ENCODE data around the gene C1GALT1.
"Not testable (repeated sequence)": the region's sequence is repeated elsewhere in the genome, so short reads cannot be mapped to it uniquely, and the experiment has no call there.

The C1GALT1 gene

GRCh38 chr7:7190142-7190541 lies 7.8 kb downstream of the C1GALT1 start:
- H3K9ac ChIP-seq (ENCODE audit: low read length) = no peak overlapping the region
- no peak overlapping the region for H3K27ac ChIP-seq (ENCODE audit: low read depth, low read length)
- H3K4me1 ChIP-seq (ENCODE audit: control insufficient read depth, insufficient read depth, low read length) = no peaks in the 10 kb centered on the region
- no peak overlapping the region for H3K4me3 ChIP-seq (ENCODE audit: low read length)
- H3K27me3 ChIP-seq (ENCODE audit: control insufficient read depth, insufficient read depth, low read length) = no peaks in the 10 kb centered on the region
- no peaks in the 10 kb centered on the region for H3K36me3 ChIP-seq (ENCODE audit: control insufficient read depth, insufficient read depth, low read length)

GRCh38 chr7:7191137-7191536 lies 8.8 kb downstream of the C1GALT1 start:
- Histone ChIP-seq H3K27ac (ENCODE audit: low read depth, low read length) (no peak overlapping the region), H3K4me3 (ENCODE audit: low read length) (no peak overlapping the region), H3K27me3 (ENCODE audit: control insufficient read depth, insufficient read depth, low read length) (no peaks in the 10 kb centered on the region), H3K9ac (ENCODE audit: low read length) (no peak overlapping the region), H3K36me3 (ENCODE audit: control insufficient read depth, insufficient read depth, low read length) (no peaks in the 10 kb centered on the region), H3K4me1 (ENCODE audit: control insufficient read depth, insufficient read depth, low read length) (no peaks in the 10 kb centered on the region)

GRCh38 chr7:7192798-7193788 lies 10.7 kb downstream of the C1GALT1 start:
- not testable (repeated sequence) for H3K27ac ChIP-seq (ENCODE audit: low read depth, low read length); H3K36me3 ChIP-seq (ENCODE audit: control insufficient read depth, insufficient read depth, low read length); H3K27me3 ChIP-seq (ENCODE audit: control insufficient read depth, insufficient read depth, low read length); H3K4me3 ChIP-seq (ENCODE audit: low read length); H3K9ac ChIP-seq (ENCODE audit: low read length); H3K4me1 ChIP-seq (ENCODE audit: control insufficient read depth, insufficient read depth, low read length)

- H3K4me3 ChIP-seq (ENCODE audit: low read length); H3K9ac ChIP-seq (ENCODE audit: low read length); H3K27ac ChIP-seq (ENCODE audit: low read depth, low read length); H3K36me3 ChIP-seq (ENCODE audit: control insufficient read depth, insufficient read depth, low read length); H3K4me1 ChIP-seq (ENCODE audit: control insufficient read depth, insufficient read depth, low read length); H3K27me3 ChIP-seq (ENCODE audit: control insufficient read depth, insufficient read depth, low read length): not testable (repeated sequence)
Measured at GRCh38 chr7:7199592-7199991, 17.2 kb downstream of the C1GALT1 start.

- not testable (repeated sequence) for H3K27ac ChIP-seq (ENCODE audit: low read depth, low read length); H3K4me1 ChIP-seq (ENCODE audit: control insufficient read depth, insufficient read depth, low read length); H3K27me3 ChIP-seq (ENCODE audit: control insufficient read depth, insufficient read depth, low read length); H3K9ac ChIP-seq (ENCODE audit: low read length); H3K36me3 ChIP-seq (ENCODE audit: control insufficient read depth, insufficient read depth, low read length); H3K4me3 ChIP-seq (ENCODE audit: low read length)
Measured at GRCh38 chr7:7200255-7200654, 17.9 kb downstream of the C1GALT1 start.

- H3K4me1 ChIP-seq (ENCODE audit: control insufficient read depth, insufficient read depth, low read length) = no peaks in the 10 kb centered on the region
- no peak overlapping the region for H3K27ac ChIP-seq (ENCODE audit: low read depth, low read length)
- no peaks in the 10 kb centered on the region for H3K27me3 ChIP-seq (ENCODE audit: control insufficient read depth, insufficient read depth, low read length)
Measured at GRCh38 chr7:7201578-7202374, 19.4 kb downstream of the C1GALT1 start.

GRCh38 chr7:7202375-7202720 lies 20.0 kb downstream of the C1GALT1 start:
- H3K9ac ChIP-seq (ENCODE audit: low read length) = no peak overlapping the region
- no peaks in the 10 kb centered on the region for H3K4me1 ChIP-seq (ENCODE audit: control insufficient read depth, insufficient read depth, low read length)
- no peaks in the 10 kb centered on the region for H3K36me3 ChIP-seq (ENCODE audit: control insufficient read depth, insufficient read depth, low read length)
- no peaks in the 10 kb centered on the region for H3K27me3 ChIP-seq (ENCODE audit: control insufficient read depth, insufficient read depth, low read length)
- no peak overlapping the region for H3K4me3 ChIP-seq (ENCODE audit: low read length)
- no peak overlapping the region for H3K27ac ChIP-seq (ENCODE audit: low read depth, low read length)

More at GRCh38 chr7:7201578-7202374, 19.4 kb downstream of the C1GALT1 start:
- H3K36me3 ChIP-seq (ENCODE audit: control insufficient read depth, insufficient read depth, low read length) = no peaks in the 10 kb centered on the region
- no peak overlapping the region for H3K9ac ChIP-seq (ENCODE audit: low read length)
- H3K4me3 ChIP-seq (ENCODE audit: low read length) = no peak overlapping the region

GRCh38 chr7:7203813-7204575 lies 21.6 kb downstream of the C1GALT1 start:
- H3K4me1 ChIP-seq (ENCODE audit: control insufficient read depth, insufficient read depth, low read length) = no peaks in the 10 kb centered on the region
- H3K27ac ChIP-seq (ENCODE audit: low read depth, low read length) = no peak overlapping the region
- no peaks in the 10 kb centered on the region for H3K36me3 ChIP-seq (ENCODE audit: control insufficient read depth, insufficient read depth, low read length)
- H3K4me3 ChIP-seq (ENCODE audit: low read length) = no peak overlapping the region
- H3K9ac ChIP-seq (ENCODE audit: low read length) = no peak overlapping the region
- no peaks in the 10 kb centered on the region for H3K27me3 ChIP-seq (ENCODE audit: control insufficient read depth, insufficient read depth, low read length)

GRCh38 chr7:7207876-7208275 lies 25.5 kb downstream of the C1GALT1 start:
- H3K27me3 ChIP-seq (ENCODE audit: control insufficient read depth, insufficient read depth, low read length) = no peaks in the 10 kb centered on the region
- H3K4me1 ChIP-seq (ENCODE audit: control insufficient read depth, insufficient read depth, low read length) = no peaks in the 10 kb centered on the region

GRCh38 chr7:7208520-7208919 lies 26.2 kb downstream of the C1GALT1 start:
- Histone ChIP-seq H3K36me3 (ENCODE audit: control insufficient read depth, insufficient read depth, low read length) (no peaks in the 10 kb centered on the region), H3K27me3 (ENCODE audit: control insufficient read depth, insufficient read depth, low read length) (no peaks in the 10 kb centered on the region), H3K4me1 (ENCODE audit: control insufficient read depth, insufficient read depth, low read length) (no peaks in the 10 kb centered on the region), H3K4me3 (ENCODE audit: low read length) (no peak overlapping the region), H3K9ac (ENCODE audit: low read length) (no peak overlapping the region), H3K27ac (ENCODE audit: low read depth, low read length) (no peak overlapping the region)

More at GRCh38 chr7:7207876-7208275, 25.5 kb downstream of the C1GALT1 start:
- Histone ChIP-seq H3K36me3 (ENCODE audit: control insufficient read depth, insufficient read depth, low read length) (no peaks in the 10 kb centered on the region), H3K4me3 (ENCODE audit: low read length) (no peak overlapping the region), H3K9ac (ENCODE audit: low read length) (no peak overlapping the region), H3K27ac (ENCODE audit: low read depth, low read length) (no peak overlapping the region)

- no peaks in the 10 kb centered on the region for H3K4me1 ChIP-seq (ENCODE audit: control insufficient read depth, insufficient read depth, low read length)
- H3K27me3 ChIP-seq (ENCODE audit: control insufficient read depth, insufficient read depth, low read length) = no peaks in the 10 kb centered on the region
- H3K4me3 ChIP-seq (ENCODE audit: low read length) = no peak overlapping the region
- H3K9ac ChIP-seq (ENCODE audit: low read length) = no peak overlapping the region
- H3K27ac ChIP-seq (ENCODE audit: low read depth, low read length) = no peak overlapping the region
- no peaks in the 10 kb centered on the region for H3K36me3 ChIP-seq (ENCODE audit: control insufficient read depth, insufficient read depth, low read length)
Measured at GRCh38 chr7:7209412-7210050, 27.2 kb downstream of the C1GALT1 start.

Measured in rectal smooth muscle tissue (tissue), 1 donor.